Panc1 (cell line): ENCODE data around the gene ZNF292. TPM values are rescaled to one million over a fixed set of nuclear protein-coding genes. Genes with fewer than 3 reads are reported as not detected.
"Not testable (repeated sequence)": the region's sequence is repeated elsewhere in the genome, so short reads cannot be mapped to it uniquely, and the experiment has no call there.

Experiments
- ATAC-seq: fragments of 200-7000 bp; cut with Tn5 transposase; 2 replicates; pipeline ENCODE4 v1.9.1; 2020; ENCODE audit warnings: mild to moderate bottlenecking, moderate library complexity
- BruUV-seq: library from RNA; stranded (reverse); fragments of 400-500 nt; replicated peaks from 2 replicates; lab custom pipeline; 2021; lab: Mats Ljungman, UMichigan
- CTCF ChIA-PET: fragments of 300-600 bp; sonication (Branson Sonifier 250); formaldehyde crosslinking; loops from one replicate; lab custom pipeline; 2022; ENCODE audit warnings: antibody characterized with exemption; lab: Charles Lee
- POLR2A ChIA-PET: fragments of 300-600 bp; sonication (Branson Sonifier 250); formaldehyde crosslinking; loops from one replicate; lab custom pipeline; 2022; ENCODE audit warnings: antibody characterized with exemption; lab: Charles Lee
- DNase-seq: peaks from one replicate; pipeline ENCODE4 v3.0.0-alpha.2; 2010; ENCODE audit warnings: low read depth, low spot score
- H3K27ac ChIP-seq: 2 replicates; pipeline ENCODE4 v1.5.1; 2011; ENCODE audit warnings: mild to moderate bottlenecking, low read length, inconsistent platforms
- H3K27me3 ChIP-seq: fragments of 200-500 bp; sonication (Bioruptor generic); 2 replicates; pipeline ENCODE4 v1.6.0; 2014; ENCODE audit warnings: low read length, inconsistent platforms; ENCODE audit not compliant: control insufficient read depth, insufficient read depth
- H3K36me3 ChIP-seq: fragments of 200-500 bp; sonication (Bioruptor generic); 2 replicates; pipeline ENCODE4 v1.5.1; 2014; ENCODE audit warnings: inconsistent platforms, mild to moderate bottlenecking, low read length, moderate library complexity; ENCODE audit not compliant: control insufficient read depth, insufficient read depth
- H3K4me1 ChIP-seq: 2 replicates; pipeline ENCODE4 v1.5.1; 2011; ENCODE audit warnings: inconsistent platforms, mild to moderate bottlenecking, low read length, moderate library complexity; ENCODE audit not compliant: control insufficient read depth, insufficient read depth
- H3K4me3 ChIP-seq, 2 experiments: 2 replicates each; pipeline ENCODE4 v1.5.1; 2011 to 2012; ENCODE audit warnings: low read depth in 2 of 2, low read length in 2 of 2, mild to moderate bottlenecking in 2 of 2, inconsistent platforms in 1 of 2, moderate library complexity in 1 of 2
- H3K9me3 ChIP-seq: fragments of 200-500 bp; sonication (Bioruptor generic); 2 replicates; pipeline ENCODE4 v1.5.1; 2014; ENCODE audit warnings: low read depth, mild to moderate bottlenecking, inconsistent platforms, low read length, moderate library complexity; ENCODE audit not compliant: control insufficient read depth, insufficient read depth
- POLR2AphosphoS5 ChIP-seq: IDR thresholded peaks from 2 replicates; pipeline ENCODE4 v1.6.1; 2012; ENCODE audit warnings: mild to moderate bottlenecking, low read depth, low read length, moderate library complexity
- SIN3A ChIP-seq: IDR thresholded peaks from 2 replicates; pipeline ENCODE4 v1.6.1; 2012; ENCODE audit warnings: low read depth, mild to moderate bottlenecking, low read length, moderate library complexity, borderline replicate concordance; ENCODE audit not compliant: insufficient read depth
- TCF7L2 ChIP-seq: IDR thresholded peaks from 2 replicates; pipeline ENCODE4 v1.6.1; 2011; ENCODE audit warnings: mild to moderate bottlenecking, low read depth, low read length, inconsistent platforms
- in situ Hi-C: cut with HindIII; loops from 2 replicates; pipeline ENCODE4 v1.10.0; 2016; ENCODE audit warnings: low sequenced_read_pairs, low pct_unique_long_range_greater_than_20kb
- intact Hi-C: fragments of 100-400 bp; cut with micrococcal nuclease; formaldehyde crosslinking; loops from one replicate; pipeline ENCODE4 v1.10.0; 2022; ENCODE audit not compliant: unreplicated experiment
- total RNA-seq: library from RNA; stranded (reverse); gene quantifications from one replicate; pipeline ENCODE4 v1.2.1, GENCODE V29; 2021; ENCODE audit not compliant: unreplicated experiment
- TF ChIP-seq, protein P1 (sequence below): fragments of 450-650 bp; IDR thresholded peaks from 2 replicates; pipeline ENCODE4 v1.5.1; 2017; ENCODE audit warnings: mild to moderate bottlenecking
- TF ChIP-seq, protein P2 (sequence below), 2 experiments: IDR thresholded peaks; 2 replicates each; pipeline ENCODE4 v1.6.1; 2011 to 2012; ENCODE audit warnings: low read depth in 2 of 2, control low read depth in 1 of 2, low read length in 1 of 2, mild to moderate bottlenecking in 1 of 2, moderate library complexity in 1 of 2; ENCODE audit not compliant: insufficient read depth in 1 of 2

The ZNF292 gene
- total RNA-seq, 1 experiment from 2014 or later = 38.2 TPM

DNA sequence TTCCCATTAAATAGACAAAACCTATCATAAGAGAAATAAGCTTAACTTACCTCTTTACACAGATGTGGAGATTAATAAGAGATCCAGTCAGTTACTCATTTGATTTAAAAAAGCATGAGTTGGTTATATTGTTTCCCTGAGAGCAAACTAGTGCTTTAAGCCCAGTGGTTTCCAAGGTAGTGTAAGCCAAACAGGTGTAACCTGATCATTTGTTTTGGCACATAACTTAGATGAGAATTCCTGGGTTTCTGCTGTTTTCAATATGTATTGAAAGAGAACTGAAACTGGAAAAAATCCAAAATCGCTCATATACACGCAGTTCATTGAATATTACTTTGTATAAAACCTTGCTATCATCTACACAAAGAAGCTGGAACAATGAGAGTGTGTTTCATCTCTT, 136.5 kb downstream of the ZNF292 start:
- BruUV-seq = no TSS peak
- Histone ChIP-seq H3K27me3 (peaks cover 19% of the 10 kb centered on the region; the same call in 1 of the 2 replicates), H3K9me3 (no peaks in the 10 kb centered on the region), H3K4me3 (no peak overlapping the region), H3K36me3 (no peaks in the 10 kb centered on the region), H3K4me1 (no peaks in the 10 kb centered on the region), H3K27ac (no peak overlapping the region)
- POLR2A ChIA-PET = no interaction called here
- ATAC-seq (no peak), DNase-seq (no peak)
- CTCF ChIA-PET = no interaction called here
- intact Hi-C loops = no loop called here
- TF ChIP-seq TCF7L2 = no peak
- in situ Hi-C loops = no loop called here

DNA sequence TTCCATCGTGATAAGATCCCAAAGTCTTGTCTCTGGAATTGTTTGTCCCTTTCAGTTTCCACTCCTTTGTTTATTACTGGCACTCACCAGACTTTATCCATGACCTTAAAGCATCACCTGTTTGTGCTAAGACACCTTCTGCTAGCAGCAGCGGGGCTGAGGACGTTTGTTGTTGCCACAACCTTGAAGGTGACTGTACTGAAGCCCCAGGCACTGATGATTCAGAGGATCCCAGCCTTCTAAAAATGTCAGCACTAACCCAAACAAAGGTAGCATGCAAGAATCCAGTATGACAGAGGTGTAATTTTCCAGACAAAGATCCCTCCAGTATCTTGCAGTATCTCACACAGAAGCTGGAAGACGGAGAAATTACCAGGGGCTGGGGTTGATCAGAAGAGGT, 138.2 kb downstream of the ZNF292 start:
- no TSS peak for BruUV-seq
- DNase-seq (no peak), ATAC-seq (no peak)
- Histone ChIP-seq H3K4me3 (no peak overlapping the region), H3K27me3 (peaks cover 27% of the 10 kb centered on the region), H3K27ac (no peak overlapping the region), H3K36me3 (no peaks in the 10 kb centered on the region), H3K9me3 (no peaks in the 10 kb centered on the region), H3K4me1 (no peaks in the 10 kb centered on the region)
- TF ChIP-seq, protein P1, sequence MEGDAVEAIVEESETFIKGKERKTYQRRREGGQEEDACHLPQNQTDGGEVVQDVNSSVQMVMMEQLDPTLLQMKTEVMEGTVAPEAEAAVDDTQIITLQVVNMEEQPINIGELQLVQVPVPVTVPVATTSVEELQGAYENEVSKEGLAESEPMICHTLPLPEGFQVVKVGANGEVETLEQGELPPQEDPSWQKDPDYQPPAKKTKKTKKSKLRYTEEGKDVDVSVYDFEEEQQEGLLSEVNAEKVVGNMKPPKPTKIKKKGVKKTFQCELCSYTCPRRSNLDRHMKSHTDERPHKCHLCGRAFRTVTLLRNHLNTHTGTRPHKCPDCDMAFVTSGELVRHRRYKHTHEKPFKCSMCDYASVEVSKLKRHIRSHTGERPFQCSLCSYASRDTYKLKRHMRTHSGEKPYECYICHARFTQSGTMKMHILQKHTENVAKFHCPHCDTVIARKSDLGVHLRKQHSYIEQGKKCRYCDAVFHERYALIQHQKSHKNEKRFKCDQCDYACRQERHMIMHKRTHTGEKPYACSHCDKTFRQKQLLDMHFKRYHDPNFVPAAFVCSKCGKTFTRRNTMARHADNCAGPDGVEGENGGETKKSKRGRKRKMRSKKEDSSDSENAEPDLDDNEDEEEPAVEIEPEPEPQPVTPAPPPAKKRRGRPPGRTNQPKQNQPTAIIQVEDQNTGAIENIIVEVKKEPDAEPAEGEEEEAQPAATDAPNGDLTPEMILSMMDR = no peak
- TF ChIP-seq SIN3A = no peak
- POLR2A ChIA-PET = no interaction called here
- intact Hi-C loops = no loop called here
- CTCF ChIA-PET = no interaction called here
- in situ Hi-C loops = no loop called here

DNA sequence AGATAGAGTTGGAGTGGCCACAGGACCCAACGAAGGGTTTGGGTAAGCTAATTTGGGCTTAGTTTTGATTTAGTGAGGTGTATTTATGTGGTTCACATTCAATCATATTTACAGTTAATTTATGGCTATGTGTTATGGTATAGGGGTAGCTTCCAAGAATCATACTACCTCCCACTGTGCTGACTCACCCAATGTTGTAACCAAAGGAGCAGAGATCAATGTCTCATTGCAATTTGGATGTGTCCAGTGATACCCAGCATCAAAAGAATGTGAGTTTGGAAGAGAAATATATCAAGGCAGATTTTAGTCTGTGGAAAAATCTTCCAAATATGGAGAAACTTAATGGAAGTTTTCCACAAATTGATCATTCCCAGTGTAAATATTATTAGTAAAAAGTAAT, 141.8 kb downstream of the ZNF292 start:
- CTCF ChIA-PET = no interaction called here

DNA sequence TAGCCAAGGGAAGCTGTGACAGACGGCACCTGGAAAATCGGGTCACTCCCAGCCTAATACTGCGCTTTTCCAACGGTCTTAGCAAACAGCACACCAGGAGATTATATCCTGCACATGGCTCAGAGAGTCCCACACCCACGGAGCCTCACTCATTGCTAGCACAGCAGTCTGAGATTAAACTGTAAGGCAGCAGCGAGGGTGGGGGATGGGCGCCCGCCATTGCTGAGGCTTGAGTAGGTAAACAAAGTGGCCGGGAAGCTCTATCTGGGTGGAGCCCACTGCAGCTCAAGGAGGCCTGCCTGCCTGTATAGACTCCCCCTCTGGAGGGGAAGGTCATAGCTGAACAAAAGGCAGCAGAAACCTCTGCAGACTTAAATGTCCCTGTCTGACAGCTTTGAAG, 145.9 kb downstream of the ZNF292 start:
- ATAC-seq, H3K9me3 ChIP-seq, POLR2A ChIA-PET, CTCF ChIA-PET, intact Hi-C loops, H3K4me1 ChIP-seq, BruUV-seq, H3K27ac ChIP-seq, DNase-seq, in situ Hi-C loops, H3K36me3 ChIP-seq: not testable (repeated sequence)
- Histone ChIP-seq H3K27me3 (peaks cover 24% of the 10 kb centered on the region), H3K4me3 (0 out of 4 replicates have a peak overlapping the region, but pooled peaks of 1 of the 2 experiments have one; percentile 0)

More for the DNA sequence above, 141.8 kb downstream of the ZNF292 start:
- no peaks in the 10 kb centered on the region for H3K4me1 ChIP-seq
- no peaks in the 10 kb centered on the region for H3K9me3 ChIP-seq
- H3K4me3 ChIP-seq = no peak overlapping the region
- BruUV-seq = no TSS peak
- H3K27ac ChIP-seq = no peak overlapping the region
- peaks cover 27% of the 10 kb centered on the region for H3K27me3 ChIP-seq
- no peaks in the 10 kb centered on the region for H3K36me3 ChIP-seq
- POLR2A ChIA-PET = no interaction called here
- intact Hi-C loops (no loop called here), in situ Hi-C loops (no loop called here)
- no peak for DNase-seq
- no peak for ATAC-seq
- TF ChIP-seq, protein P2, sequence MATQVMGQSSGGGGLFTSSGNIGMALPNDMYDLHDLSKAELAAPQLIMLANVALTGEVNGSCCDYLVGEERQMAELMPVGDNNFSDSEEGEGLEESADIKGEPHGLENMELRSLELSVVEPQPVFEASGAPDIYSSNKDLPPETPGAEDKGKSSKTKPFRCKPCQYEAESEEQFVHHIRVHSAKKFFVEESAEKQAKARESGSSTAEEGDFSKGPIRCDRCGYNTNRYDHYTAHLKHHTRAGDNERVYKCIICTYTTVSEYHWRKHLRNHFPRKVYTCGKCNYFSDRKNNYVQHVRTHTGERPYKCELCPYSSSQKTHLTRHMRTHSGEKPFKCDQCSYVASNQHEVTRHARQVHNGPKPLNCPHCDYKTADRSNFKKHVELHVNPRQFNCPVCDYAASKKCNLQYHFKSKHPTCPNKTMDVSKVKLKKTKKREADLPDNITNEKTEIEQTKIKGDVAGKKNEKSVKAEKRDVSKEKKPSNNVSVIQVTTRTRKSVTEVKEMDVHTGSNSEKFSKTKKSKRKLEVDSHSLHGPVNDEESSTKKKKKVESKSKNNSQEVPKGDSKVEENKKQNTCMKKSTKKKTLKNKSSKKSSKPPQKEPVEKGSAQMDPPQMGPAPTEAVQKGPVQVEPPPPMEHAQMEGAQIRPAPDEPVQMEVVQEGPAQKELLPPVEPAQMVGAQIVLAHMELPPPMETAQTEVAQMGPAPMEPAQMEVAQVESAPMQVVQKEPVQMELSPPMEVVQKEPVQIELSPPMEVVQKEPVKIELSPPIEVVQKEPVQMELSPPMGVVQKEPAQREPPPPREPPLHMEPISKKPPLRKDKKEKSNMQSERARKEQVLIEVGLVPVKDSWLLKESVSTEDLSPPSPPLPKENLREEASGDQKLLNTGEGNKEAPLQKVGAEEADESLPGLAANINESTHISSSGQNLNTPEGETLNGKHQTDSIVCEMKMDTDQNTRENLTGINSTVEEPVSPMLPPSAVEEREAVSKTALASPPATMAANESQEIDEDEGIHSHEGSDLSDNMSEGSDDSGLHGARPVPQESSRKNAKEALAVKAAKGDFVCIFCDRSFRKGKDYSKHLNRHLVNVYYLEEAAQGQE (IDR thresholded peaks at IDR 0.05; ENCODE audit: insufficient read depth in 1 of 2, low read depth in 2 of 2, low read length in 1 of 2) = no peak
- TF ChIP-seq, protein P1 = no peak
- TF ChIP-seq POLR2AphosphoS5 = no peak
- no peak for TF ChIP-seq SIN3A
- TF ChIP-seq TCF7L2 = no peak
